Ammon's horn (tissue), 1 donor: ENCODE measurements around the gene EIF3A.
"Not testable (repeated sequence)": the region's sequence is repeated elsewhere in the genome, so short reads cannot be mapped to it uniquely, and the experiment has no call there.

Source experiments
- DNase-seq: peaks from one replicate; pipeline ENCODE4 v3.0.0-alpha.2; 2016; ENCODE audit warnings: low spot score

EIF3A gene

DNA sequence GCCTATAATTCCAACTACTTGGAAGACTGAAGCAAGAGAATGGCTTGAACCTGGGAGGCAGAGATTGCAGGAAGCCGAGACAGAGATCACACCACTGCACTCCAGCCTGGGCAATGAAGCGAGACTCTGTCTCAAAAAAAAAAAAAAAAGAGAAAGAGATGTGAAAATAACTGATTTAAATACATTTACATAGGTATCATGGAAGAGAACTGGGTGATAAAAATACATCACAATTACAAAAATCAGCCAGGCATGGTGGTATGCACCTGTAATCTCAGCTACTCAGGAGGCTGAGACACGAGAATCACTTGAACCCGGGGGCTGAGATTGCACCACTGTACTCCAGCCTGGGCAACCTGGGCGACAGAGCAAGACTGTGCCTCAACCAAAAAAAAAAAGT is 31.3 kb downstream of the EIF3A start:
- no peak for DNase-seq

DNA sequence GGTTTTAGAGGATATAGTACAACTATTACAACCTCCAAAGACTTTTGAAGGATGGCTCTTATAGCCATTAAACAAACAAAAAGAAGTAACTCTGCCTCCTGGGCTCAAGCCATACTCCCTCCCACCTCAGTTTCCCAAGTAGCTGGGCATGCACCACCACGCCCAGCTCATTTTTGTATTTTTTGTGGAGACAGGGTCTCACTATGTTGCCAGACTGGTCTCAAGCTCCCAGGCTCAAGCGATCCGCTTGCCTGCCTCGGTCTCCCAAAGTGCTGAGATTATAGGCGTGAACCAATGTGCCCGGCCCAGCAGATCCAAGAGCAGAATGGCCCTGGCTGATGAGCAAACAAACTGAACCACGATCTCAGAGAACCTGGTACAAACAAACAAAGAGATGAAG is 35.1 kb downstream of the EIF3A start:
- no peak for DNase-seq

DNA sequence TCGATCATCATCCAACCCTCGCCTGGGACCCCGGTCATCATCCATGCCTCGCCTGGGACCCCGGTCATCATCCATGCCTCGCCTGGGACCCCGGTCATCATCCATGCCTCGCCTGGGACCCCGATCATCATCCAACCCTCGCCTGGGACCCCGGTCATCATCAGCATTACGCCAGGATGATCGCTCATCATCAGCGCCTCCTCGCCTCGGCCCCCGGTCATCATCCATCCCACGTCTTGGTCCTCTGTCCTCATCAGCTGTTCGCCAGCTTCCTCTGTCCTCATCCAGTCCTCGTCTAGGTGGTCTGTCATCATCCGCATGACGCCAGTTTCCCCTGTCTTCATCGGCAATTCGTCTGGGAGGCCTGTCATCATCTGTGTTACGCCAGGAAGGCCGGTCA is 38.4 kb downstream of the EIF3A start:
- no peak for DNase-seq

DNA sequence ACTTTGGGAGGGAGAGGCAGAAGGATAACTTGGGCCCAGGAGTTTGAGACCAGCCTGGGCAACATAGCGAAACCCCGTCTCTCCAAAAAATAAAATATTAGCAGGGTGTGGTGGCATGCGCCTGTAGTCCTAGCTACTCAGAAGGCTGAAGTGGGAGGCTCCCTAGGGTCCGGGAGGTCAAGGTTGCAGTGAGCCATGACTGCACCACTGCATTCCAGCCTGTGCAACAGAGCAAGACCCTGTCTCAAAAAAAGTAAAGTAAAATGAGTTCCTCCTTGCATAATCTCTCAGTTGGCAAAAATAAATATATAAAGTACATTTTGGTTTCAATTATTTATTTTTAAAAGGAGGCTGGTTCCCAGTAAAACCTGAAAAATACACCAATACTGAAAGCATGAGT is 39.3 kb downstream of the EIF3A start:
- no peak for DNase-seq

DNA sequence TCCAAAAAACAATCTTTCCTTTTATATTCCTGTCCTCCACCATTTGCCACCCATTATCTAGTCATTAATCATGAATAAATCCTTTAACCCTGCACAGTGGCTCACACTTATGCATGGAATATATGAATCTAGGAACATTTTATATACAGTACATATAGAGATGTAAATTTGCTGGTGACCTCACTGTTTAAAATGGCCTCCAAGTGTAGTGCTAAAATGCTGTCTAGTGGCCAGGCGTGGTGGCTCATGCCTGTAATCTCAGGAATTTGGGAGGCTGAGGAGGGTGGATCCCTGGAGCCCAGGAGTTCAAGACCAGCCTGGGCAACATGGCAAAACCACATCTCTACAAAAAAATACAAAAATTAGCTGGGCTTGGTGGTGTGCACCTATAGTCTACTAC is 41.5 kb downstream of the EIF3A start:
- no peak for DNase-seq

DNA sequence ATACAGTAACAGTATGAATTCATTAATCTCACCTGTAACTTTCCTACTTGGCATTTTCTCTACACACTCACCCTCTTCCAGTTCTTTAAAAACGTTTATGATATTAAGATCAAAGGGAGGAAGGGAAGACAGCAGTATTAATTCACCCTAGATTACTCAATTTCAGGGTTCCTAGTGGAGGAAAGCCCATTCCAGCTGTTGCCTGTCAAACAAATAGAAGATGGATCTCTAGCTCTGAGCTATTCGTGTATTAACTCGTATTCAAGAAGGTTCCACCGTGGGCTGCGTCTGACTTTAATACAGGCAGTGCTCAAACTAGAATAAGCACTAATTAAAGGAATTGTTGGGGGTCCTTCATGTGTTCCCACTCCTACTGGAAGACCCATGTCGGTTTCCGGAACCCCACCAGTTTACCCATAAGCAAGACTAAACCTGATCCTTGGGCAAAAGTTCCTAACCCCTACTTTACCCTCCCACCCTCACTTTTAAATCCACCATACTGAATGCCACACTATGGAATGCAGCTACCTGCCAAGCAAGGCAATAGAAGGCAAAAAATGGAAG is 49.0 kb downstream of the EIF3A start:
- no peak for DNase-seq

DNA sequence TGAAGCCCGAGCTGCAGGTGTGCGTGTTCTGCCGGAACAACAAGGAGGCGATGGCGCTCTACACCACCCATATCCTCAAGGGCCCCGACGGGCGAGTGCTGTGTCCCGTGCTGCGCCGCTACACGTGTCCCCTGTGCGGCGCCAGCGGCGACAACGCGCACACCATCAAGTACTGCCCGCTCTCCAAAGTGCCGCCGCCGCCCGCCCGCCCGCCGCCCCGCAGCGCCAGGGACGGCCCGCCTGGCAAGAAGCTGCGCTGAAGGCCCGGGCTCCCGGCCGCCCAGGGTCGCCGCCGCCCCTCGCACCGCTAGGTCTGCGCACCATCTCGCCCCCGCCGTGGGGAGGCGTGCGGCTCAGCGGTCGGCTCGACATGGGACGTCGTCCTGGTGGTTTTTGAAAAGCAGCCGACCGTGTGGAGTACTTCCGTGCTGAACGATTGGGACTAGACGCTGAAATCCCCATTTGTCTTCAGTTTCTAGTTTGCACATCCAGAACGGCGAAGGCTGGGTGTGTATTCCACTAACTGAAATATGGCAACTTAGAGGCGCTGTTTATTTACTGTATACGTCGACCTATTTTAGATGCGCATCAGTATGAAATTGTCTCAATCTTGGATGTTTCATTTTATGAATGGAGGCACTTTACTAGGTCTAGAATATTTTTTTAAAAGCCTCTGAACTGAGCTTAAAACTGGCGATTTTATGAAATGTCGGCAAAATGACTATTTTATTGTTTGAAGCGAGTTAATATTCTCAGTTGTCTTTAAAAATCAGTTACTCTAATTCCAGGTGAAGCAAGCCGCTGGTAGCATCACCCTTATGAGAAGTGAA is 50.0 kb downstream of the EIF3A start:
- DNase-seq, result peak; percentile 45

DNA sequence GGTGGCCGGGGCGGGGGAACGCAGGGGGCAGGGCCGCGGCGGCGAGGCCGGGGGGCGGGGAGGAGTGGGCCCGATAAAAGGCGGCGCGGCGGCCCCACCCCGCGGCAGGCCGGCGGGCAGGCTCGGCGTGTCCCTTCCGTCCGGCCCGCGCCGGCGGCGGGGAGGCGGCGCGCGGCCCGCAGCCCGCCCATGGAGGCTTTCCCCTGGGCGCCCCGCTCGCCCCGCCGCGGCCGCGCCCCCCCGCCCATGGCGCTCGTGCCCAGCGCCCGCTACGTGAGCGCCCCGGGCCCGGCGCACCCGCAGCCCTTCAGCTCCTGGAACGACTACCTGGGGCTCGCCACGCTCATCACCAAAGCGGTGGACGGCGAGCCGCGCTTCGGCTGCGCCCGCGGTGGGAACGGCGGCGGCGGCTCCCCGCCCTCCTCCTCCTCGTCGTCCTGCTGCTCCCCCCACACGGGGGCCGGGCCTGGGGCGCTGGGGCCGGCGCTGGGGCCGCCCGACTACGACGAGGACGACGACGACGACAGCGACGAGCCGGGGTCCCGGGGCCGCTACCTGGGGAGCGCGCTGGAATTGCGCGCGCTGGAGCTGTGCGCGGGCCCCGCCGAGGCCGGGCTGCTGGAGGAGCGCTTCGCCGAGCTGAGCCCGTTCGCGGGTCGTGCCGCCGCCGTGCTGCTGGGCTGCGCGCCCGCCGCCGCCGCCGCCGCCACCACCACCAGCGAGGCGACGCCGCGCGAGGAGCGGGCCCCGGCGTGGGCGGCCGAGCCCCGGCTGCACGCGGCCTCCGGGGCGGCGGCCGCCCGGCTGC is 50.8 kb downstream of the EIF3A start, which contains the start of gene NANOS1:
Gene NANOS1 (plus strand): TSS at position 102 of the 808 bp plus-strand sequence. CDS start 88 bp downstream, at position 190.
- no peak for DNase-seq

DNA sequence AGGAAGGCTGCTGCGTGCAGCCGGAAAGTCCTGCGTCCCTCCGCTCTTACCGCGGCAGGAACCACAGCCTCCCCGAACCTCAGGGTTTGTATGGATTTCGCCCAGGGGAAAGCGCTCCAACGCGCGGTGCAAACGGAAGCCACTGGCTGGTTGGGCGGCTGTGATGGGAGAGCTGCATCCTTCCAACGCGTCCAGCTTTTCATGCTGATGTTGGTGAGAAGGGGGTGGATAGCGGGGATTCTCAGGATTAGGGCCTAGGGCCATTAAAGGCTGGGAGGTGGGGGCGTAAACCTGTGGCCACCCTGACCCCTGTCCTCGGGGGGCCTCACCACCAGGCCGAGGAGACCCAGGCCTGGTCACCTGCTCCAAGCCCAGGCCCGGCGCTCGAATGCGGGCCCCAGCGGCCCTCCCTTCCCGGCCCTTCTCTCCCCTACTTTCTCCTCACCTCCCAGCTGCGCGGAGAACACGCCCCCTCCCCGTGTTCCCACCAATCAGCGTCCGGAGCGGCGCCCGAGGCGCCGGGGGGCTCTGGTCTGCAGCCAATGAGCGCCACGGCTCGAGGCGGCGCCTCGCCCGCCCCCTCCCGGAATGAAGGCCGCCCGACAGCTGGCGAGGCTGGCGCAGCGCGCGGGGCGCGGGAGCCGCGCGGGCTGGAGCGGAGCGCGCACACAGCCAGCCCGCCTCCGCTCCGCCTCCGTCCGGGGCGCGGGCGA is 51.6 kb downstream of the EIF3A start:
- DNase-seq, result peak; percentile 86

DNA sequence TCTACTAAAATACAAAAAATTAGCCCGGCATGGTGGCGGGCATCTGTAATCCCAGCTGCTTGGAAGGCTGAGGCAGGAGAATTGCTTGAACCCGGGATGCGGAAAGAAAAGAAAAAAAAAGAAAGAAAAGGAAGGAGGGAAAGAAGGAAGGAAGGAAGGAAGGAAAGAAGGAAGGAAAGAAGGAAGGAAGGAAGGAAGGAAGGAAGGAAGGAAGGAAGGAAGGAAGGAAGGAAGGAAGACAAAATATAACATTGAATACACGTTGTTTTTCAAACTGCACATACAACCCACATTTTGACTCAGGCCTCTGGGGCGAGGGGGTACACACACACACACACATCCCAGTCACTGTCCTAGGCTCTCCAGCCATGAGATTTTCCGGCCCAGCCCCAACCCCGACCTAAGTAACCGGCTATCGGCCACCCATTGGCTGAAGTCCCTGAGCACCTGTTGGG is 52.1 kb downstream of the EIF3A start:
- not testable (repeated sequence) for DNase-seq

DNA sequence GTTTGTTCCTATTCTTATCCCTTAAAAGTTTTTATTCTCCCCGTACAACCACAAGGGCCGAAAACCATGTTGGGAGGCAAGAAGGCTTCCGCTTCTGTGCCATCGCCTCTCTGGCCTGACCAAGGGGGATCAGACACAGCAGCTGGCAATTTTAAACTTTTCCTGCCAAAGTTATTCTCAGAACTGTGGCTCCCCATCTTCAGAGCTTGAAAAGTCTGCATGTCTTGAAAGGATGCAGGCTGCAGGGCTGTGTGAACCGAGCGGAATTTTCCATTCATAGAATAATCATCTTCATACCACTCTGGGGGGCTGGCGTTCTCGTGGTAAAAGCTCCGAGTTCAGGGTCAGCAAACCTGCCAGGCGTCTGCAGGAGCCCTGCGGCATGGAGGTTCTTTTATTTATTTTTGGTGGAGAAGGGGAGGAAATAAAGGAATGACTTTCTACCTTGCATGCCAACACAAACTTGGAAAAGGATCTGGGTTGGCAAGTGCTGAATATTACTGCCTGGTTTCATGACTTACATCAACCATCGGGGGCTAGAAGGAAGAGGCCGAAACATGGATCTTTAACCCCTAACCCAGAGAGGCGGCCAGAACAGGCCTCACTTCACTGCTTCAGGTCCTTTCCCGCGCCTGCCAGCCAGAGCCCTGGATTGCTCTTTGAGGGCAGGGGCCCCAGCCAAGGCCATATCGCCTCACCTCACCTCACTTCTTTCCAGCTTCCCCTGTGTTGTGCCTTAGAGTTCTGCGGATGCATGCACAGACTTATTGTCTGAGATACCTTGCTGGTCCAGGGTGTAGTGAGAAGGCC is 54.1 kb downstream of the EIF3A start:
- DNase-seq, result no peak

DNA sequence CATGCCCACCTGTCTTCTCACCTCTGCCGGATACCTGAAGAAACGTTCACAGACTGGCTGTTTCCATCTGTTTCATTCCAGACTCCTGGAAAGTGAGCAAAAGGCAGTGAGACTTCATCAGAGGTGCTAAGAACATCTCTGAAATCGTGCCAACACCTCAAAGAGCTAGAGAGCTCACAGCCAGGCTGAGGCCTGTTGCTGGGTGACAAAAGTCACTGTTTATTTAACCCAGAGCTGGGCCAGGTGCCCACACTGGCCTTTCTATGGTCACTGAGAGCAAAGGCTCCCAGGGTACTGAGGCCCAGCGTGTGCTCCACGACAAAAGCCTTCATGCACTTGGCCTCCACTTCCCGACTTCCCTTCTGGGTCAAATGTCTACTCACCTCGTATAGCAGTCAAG is 54.8 kb downstream of the EIF3A start:
- DNase-seq, result peak; percentile 29

DNA sequence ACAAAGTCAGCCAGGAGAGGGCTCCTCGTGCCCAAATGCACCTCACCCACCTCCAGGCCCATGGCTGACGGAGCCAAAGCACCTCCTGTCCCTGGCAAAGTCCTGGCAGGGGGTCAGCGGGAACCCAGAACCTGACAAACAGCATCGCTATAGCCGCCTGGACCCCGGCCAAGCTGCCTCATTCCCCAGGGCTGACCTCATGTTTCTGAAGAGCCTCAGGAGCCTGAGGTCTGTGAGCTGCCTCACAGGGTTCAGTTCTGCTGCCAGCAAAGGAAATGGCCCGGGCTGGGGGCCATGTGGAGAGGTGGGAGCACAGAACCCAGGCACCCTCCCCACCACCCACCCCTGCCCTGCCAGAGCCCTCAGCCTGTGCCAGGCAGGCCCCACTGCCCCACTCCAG is 55.3 kb downstream of the EIF3A start:
- no peak for DNase-seq

DNA sequence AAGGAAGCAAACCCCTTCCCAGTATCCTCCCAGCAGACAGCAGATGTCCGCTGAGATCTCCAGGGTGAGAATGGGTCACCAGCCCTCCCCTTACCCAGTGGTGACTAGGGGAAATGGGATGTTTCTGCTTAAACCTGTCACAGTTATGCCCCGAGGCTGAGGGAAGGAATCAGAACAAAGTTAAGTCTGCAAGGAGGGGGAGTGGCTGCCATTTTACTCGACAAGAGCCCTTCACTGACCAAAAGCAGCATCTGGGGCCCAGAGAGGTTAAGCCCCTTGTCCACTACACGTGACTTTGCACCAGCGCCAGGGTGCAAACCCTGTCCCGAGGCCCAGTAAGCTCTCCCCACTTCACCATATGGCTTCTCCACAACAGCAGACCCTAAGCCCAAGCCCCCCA is 55.7 kb downstream of the EIF3A start:
- DNase-seq, result no peak

DNA sequence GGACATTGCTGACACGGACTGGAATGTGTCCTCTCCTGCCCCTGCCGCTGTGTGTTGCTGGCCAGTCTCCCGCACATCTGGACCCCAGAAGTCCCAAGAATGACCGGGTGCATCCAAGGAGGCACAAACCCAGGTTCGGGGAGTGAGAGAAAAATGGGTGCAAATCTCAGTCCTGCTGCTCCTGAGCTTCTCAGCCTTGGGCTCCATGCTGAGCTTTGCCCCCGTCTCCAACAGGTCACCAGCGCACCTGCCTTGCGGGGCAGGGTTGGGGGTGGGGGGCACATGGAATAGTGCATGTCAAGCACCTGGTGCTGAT is 57.1 kb downstream of the EIF3A start:
- DNase-seq, result no peak

DNA sequence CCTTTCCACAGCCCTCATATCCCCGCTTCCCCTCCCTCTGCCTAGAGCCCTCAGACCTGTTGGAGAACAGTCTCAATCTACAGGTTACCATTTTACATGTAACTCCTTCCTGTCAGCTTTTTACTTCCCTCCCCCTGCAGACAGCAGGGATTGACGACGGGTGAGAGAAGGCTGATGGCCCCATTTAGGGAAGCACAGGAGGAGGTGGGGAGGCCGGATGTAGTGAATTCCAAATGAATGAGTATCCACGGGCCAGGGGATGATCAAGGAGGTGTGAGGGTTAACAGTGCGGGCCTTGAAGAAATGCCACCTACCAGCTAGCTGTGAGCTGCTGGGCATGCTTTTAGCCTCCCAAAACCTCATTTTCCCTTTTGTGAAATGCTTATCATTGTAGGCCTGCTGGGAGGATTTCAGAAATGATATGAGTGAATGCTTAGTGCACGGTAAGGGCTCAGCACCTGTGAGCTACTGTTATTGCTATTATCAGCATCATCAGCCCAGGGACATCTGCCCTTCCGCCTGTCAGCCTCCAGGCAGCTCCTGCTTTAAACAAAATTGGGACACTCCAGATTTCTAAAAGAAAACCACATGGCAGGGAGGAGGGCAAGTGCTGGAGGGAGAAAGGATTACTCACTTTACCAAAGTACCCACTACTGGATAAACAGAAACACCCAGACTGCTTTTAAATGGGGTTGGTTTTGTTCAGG is 57.6 kb downstream of the EIF3A start:
- no peak for DNase-seq

DNA sequence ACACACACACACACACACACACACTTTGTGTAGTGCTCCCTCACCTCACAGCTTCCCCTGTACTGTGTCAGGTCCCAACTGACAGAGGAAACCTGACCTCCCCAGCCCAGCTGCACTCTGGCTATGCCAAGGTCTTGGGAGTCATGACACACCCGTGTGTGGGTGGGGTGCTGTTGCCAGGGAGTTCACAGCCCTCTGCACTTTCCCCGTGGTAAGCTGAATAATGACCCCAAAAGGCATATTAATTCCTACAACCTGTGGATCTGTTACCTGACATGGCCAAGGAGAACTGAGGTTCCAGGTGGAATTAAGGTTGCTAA is 60.0 kb downstream of the EIF3A start:
- no peak for DNase-seq

DNA sequence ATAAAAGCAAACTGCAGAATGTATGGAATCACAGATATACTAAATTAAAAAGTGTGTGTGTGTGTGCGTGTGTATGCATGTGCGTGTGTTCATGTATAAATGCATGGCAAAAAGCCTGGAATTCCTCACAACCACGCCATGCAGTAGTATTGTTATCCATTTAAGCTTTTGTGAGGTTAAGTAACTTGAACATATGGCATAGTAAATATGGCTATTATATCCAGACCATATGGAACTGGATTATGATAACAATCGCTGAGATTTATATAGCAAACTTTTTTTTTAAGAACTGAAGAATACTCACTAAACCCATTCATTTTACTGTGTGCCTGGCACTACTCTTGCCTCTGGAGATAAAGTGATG is 73.4 kb downstream of the EIF3A start:
- DNase-seq, result no peak

DNA sequence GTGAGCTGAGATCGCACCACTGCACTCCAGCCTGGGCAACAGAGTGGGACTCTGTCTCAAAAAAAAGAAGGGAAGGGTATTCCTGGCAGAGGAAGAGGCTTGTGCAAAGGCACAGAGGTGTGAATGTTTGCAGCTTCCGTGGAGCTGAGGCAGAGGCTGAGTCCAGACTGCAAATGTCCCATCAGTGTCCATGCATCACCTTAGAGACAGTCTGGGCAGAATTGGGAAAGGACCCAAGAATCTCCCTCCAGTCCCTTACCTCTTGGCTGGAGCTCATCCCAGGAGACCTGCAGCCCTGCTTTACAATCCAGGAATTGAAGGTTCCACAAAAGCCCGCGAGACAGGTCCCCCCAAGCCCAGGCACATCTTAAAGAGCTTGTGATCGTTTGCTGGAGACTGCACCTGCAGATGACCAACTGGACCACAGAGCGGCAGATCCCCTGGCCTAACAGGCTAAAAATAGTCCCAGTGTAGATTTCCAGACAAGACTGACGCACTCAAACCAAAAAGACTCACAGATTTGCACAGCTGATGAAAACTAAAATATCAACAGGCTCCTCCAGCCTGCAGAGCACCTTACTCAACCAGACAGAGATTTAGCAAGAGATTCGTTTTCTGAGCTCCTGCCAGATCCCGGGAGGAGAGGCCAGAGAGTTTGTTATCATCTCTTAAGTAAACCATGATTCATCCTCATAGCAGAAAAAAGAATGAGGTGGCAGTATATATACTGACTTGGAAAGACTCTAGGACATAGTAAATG is 74.0 kb downstream of the EIF3A start:
- no peak for DNase-seq

DNA sequence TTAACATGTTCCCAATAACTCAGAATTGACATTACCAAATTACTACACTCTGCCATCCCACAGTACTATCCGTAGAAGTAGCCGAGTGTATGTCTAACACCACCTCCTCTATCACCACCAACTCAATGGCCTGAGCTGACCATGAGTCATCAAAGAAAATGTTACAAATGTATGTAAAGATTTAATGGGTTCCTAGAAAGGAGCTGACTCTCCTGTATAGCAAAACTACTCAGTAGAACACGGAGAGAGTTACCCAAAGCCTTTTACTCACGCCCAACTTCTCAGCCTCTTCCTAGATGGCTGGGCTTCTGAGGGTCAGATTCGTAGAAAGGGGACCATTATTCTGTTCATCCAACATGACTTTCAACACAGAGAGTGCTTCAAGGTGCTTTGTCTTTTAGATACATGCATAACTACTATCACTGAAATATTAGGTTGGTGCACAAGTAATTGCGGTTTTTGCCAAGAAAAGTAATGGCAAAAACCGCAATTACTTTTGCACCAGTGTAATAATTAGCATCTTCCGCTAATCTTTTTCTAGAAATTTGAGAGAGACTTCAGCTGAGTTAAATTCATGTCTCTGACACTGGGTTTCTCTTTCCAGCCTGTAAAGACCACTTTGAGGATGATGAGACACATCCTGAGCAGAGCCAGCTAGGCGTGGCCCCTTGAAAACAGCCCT is 75.1 kb downstream of the EIF3A start:
- DNase-seq, result no peak
